Measurements from ENCODE around the gene ANO6.

Gene ANO6

GRCh38 chr12:45416126-45416525 is 200.2 kb downstream of the ANO6 start:
- DNase-seq: no peak

DNA sequence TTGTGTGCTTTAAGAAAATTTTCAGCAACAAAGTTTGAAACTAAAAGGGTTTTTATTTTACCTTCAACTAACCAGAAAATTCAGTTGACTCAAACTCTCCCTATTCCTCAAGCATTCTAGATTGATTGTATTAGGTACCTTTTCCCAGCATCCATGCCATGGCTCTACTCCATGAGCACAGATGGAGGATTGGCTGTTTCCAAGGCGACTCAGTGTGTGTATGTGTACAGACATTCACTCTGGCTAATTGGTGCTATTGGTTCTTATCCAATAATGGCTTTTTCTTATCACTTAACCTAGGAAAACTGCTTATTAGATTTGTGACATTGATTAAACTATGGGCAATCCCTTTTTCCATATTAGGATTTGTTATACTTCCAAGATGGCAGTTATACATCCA is 202.6 kb downstream of the ANO6 start:
- DNase-seq: no peak

DNA sequence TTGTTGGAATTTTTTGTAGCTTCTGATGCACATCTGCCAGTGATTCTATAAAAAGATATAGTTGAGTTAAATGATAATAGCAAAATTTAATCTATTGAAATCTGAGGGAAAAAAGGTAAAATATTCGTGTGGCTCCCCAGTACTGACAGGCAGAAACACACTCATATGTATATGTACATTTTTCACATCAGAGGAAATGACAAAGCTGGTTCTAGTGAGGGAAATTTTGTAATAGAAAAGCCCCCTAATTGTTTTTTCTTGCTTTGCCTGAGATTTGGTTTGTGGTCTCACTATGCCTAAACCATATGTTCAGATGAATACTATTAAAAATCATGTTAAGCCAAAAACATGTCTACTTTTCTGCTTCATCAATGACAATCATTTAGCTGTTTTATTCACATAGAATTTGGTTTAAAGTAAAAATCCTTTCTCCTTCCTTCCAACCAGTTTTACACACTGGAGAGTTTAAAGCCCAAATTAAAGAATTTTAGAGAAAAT is 203.5 kb downstream of the ANO6 start:
- DNase-seq: no peak

DNA sequence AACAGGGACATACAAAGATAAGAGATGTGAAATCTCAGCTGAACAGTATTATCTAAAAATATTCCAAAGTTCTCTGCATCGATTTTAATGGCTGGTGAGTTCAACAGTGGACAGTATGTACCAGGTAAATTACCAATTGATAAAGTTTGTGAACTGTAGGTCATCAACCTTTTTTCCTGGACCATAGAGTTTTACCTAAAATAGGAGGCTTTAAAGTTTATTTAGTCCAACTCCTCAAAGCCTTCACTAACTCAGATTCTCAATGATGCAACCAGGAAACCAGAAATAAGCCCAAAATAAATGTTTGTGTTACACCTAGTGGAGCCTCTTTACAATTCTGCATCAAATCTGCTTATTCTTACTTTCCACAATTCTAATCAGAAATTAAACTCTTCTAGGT is 205.8 kb downstream of the ANO6 start:
- no peak for DNase-seq

DNA sequence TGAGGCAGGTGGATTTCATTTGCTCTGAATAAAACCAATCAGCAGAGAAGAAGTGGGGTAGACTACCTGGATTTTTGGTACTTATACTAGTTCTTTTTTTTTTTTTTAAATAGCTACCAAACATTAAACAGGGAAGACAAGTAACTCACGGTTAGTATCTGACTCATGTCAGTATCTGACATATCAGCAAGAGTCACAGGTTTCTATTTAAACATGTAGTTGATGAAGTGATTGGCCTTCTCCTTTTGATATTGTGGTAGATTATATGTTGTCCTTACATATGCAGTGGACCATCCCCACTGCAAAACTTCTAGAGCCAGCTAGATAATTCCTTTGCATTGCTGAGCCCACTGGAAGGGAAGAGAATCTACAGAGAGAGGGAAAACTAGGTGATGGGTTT is 208.0 kb downstream of the ANO6 start:
- no peak for DNase-seq

DNA sequence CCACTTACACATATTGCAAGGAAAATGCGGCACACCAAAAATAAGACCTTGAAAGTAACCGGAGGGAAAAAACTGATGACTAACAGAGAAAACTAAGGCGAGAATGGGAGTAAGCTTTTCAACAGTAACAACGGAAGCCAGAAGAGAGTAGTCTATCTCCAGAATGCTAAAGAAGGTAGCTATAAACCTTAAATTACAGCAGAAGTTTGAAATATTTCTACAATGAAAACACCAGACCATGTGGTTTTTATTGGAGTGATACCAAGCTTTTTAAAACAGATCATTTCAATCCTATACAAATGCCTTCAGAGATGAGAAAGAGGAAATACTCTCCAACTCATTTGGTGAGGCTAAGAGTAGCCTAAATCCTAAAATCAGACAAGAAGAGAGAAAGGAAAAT is 209.5 kb downstream of the ANO6 start:
- no peak for DNase-seq

GRCh38 chr12:45426294-45426693 is 210.4 kb downstream of the ANO6 start:
- DNase-seq: no peak

- DNase-seq: no peak
These were observed 211.1 kb downstream of the ANO6 start for GRCh38 chr12:45427042-45427441.

DNA sequence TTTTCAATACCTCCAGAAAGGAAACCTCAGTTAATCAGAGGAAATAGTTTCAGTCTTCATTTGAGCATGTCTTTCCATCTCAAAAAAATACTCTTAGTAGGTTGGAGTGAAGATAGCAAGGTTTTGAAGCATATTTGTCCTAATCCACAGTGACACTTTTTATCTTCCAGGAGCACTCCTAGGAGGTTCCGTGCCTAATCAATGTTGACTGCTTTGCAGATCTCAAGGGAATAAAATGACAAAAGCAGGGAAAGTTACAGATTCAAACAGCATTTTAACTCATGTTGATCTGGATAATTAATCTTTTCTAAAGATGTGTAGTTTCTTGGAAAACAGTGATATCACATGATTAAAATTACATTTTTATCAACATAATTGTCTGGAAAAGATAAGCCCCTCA is 213.9 kb downstream of the ANO6 start:
- no peak for DNase-seq

DNA sequence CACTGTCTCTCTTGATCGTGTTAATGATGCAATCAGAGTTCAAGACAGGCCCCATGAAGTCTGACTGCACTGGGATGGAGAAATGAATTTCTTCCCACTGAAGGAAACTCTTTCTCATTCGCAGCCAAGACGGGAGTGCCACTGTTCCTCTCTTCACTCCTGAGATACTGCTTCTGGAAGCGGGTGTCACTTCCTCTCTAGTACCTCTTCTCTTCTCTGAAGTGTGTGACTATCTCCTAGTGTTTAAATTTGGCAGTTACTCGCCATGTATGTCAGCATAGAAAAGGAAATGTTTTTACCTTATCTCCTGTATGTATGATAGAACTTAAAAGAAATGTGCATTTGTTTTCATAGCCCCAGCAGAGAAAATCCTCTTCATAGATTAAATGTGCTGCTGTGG is 215.2 kb downstream of the ANO6 start:
- no peak for DNase-seq

GRCh38 chr12:45432710-45433109 is 216.8 kb downstream of the ANO6 start:
- DNase-seq: no peak

DNA sequence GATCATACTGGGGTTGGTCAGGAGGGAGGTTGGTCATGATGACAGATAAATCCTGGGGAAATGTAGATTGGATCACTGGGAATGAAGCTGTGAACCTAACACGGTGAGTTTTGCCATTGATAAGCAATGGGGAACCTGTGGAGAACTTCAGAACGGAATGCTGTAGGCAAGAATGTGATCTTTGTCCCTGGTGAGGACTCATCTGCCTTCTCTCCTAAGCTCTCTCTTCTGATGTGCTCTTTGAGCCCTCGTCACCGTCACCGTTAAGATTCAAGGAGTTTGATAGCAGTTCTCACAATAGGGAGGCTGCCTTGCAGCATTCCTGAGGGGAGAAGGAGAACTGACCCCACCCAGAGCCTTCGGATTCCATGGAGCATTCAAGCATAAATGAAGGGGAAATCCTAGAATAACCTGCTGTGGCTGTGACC is 217.6 kb downstream of the ANO6 start:
- no peak for DNase-seq

DNA sequence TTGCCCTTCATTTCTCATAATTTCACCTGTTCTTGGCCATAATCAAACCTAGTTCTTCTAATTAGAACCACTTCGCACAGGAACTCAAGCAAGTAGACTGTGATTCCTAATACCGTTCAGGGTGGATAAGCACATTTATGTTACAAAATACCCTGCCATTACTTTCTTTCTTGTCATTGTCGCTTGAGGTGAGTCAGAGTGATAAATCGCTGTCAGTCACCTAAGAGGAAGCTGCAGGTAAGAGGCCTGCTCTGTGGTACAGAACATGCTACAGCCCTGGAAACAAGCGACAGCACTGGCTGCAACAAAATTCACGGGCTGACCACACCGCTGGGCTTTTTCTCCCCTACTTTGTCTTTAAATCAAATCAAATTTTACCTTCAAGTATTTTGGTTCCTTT is 218.2 kb downstream of the ANO6 start:
- DNase-seq: no peak

DNA sequence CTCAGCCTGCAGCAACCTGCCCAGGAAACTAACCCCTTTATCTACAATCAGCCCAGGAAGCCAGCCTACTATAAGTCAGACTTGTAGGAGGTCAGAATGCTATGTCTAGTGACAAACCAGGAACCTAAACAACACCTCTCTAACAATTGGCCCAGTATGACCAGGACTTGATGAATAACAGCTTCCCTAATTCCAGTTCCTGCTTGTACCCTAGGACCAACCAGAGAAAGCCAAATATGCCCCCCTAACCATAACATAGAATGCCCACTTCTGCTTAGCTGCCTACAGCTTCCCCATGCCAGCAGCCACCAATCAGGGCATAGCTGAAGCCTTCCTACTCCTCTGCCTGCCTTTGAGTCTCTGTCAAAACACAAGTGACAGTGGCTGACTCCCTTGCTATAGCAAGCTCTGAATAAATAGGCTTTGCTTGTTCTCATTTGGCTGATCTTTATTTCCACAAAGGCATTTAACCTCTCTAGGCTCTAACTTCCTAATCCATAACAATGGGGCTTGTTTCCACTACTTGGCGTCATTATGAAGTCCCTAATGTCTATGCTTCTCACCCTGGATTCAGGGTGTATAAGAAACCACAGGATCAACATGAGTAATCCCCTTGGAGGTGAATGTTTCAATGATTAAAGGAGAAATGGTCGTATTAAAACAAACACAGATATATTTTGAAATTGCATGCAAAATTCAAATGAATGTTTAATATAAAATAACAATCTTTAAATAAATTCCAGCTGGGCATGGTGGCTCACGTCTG is 220.2 kb downstream of the ANO6 start:
- DNase-seq: no peak

GRCh38 chr12:45439039-45439438 is 223.1 kb downstream of the ANO6 start:
- no peak for DNase-seq

DNA sequence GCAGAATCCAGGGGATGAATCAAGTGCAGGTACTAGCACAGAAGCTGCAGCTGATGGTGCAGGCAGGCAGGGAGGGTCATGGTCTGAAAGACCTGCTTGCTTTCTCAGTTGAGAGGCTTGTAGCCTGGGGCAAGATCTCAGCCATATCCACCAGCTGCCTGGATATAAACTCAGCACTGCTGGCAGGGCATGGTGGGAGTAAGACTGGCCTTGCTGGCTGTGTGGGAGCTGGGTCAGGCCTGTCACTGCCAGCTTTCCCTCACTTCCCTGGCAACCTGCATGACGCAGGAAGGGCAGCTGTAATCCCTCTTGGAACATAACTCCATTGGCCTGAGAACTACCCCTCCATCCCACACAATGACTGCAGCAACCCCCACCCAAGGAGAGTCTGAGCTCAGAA is 230.1 kb downstream of the ANO6 start:
- no peak for DNase-seq

DNA sequence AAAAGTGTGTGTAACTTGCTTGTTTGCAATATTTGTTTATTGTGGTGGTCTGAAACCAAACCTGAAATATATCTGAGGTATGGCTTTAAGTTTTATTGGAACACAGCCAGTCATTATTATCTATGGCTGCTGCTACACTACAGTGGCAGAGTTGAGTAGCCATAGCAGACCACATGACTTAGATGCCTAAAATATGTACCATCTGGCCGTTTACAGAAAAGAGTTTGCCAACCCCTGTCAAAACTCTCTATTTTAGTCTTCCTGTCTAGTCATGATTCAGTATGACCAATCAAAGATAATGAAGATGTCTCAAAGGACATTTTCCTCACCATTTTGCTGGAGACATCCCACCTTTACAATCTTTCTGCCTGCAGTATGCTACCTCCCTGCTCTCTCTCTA is 242.3 kb downstream of the ANO6 start:
- DNase-seq: no peak

DNA sequence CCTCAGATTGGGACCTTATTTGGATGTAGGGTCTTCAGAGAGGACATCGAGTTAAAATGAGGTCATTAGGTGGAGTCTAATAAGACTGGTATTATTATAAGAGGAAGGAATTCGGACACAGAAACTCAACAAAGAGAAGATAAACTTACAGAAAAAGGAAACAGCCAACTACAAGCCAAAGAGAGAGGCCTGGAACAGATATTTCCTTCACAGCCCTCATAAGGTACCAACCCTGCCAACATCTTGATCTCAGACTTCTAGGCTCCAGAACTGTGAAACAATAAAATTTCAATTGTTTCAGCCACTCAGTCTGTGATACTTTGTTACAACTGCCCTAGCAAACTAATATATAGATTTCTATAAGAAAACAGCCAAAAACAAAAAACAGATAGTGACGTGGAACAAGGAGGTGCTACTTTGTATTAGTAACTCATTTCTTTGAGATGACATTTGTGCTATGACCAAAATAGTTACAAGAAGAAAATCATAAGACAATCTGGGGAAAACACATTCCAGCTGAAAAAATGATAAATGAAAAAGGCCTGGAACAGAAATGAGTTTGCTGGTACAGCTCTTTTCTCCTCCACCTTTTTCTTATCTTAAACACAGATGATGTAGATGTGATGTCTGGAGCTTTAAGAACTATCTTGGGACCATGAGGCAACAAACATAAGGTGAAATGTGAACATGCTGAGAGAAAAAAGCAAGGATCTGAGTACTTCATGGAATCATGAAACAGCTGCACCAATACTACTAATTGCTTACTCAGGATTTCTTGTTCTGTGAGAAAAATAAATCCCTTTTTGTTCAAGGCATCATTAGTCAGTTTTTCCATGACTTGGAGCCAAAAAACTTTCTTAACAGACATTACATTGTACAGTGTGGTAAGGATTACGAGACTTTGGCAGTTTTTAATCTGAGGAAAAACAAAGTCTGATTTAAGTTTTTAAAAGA is 243.2 kb downstream of the ANO6 start:
- DNase-seq: no peak

GRCh38 chr12:45462506-45462905 is 246.6 kb downstream of the ANO6 start:
- no peak for DNase-seq

GRCh38 chr12:45464699-45465098 is 248.8 kb downstream of the ANO6 start:
- DNase-seq: no peak

DNA sequence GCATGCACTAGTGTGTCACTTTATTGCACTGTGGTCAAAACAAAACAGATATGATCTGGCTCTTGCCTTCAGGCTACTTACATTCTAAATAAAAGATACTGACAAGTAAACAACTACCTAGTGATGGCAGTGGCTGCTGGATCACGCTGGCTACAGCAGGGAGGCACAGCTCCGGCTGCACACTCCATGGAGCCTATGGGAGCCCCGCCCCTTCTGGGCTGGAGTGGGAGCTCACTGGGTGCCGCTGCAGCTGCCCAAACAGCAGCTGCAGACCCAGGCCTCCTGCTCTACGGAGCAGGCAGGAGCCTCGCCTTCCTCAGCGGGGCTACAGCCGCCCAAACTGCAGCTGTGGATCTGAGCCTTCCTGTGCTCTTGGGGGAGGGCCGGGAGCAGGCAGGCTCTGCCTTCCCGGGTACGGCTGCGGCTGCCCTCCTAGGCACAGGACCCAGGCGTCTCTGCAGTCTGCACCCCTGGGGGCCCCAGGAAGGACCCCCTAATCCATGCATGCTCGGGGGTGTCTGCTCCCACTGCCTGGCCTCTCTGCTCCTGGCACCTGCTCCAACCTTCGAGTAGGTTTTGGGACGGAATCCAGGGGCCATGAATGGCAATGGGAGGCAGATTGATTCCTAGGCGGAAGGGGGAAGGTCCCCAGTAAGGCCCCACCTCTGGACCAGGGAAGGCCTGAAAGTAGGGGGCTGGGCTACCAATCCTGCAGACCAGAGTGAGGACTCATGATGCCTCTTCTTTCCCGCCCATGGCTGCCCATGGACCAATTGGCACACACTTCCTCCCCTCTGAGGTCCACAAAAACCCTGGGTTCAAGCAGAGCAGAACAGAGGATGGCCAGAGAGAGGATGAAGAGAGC is 253.1 kb downstream of the ANO6 start:
- DNase-seq: no peak

- DNase-seq: peak in 1 of 6 experiments; percentile 4
These were observed 254.0 kb downstream of the ANO6 start for GRCh38 chr12:45469902-45470301.

GRCh38 chr12:45473636-45474035 is 257.7 kb downstream of the ANO6 start:
- DNase-seq: no peak

All from stimulated activated naive CD4-positive, alpha-beta T cell (primary cell).